Left lung (tissue), 10 donors: Measurements from ENCODE around the gene IRF2. TPM values are rescaled to one million over a fixed set of nuclear protein-coding genes. Genes with fewer than 3 reads are reported as not detected.

Source experiments
- ATAC-seq: fragments of 200-7000 bp; cut with Tn5 transposase; one replicate; pipeline ENCODE4 v1.9.1; 2020; ENCODE audit warnings: moderate library complexity
- DNase-seq, 4 donors: peaks; one replicate each; pipeline ENCODE4 v3.0.0-alpha.2; 2013 to 2020
- H3K27ac ChIP-seq, 2 donors: fragments of 200-600 bp; sonication (generic) in 1 of 2; one replicate each; pipeline versions ENCODE4 v1.5.0 to v1.8.0; 2020 to 2021
- H3K27me3 ChIP-seq, 2 donors: fragments of 200-600 bp; sonication (generic) in 1 of 2; one replicate each; pipeline versions ENCODE4 v1.5.0 to v1.8.0; 2020 to 2021
- H3K36me3 ChIP-seq, 2 donors: fragments of 200-600 bp; sonication (generic) in 1 of 2; one replicate each; pipeline versions ENCODE4 v1.5.0 to v1.8.0; 2020 to 2021
- H3K4me1 ChIP-seq, 2 donors: fragments of 200-600 bp; one replicate each; pipeline ENCODE4 v1.8.0; 2021
- H3K4me3 ChIP-seq, 2 donors: fragments of 200-600 bp; sonication (generic) in 1 of 2; one replicate each; pipeline versions ENCODE4 v1.5.0 to v1.8.0; 2020 to 2021; ENCODE audit warnings: mild to moderate bottlenecking in 1 of 2
- H3K9me3 ChIP-seq, 2 donors: fragments of 200-600 bp; sonication (generic) in 1 of 2; one replicate each; pipeline versions ENCODE4 v1.5.0 to v1.8.0; 2020 to 2021
- CTCF ChIP-seq, 2 donors: fragments of 200-600 bp; sonication (generic) in 1 of 2; IDR thresholded peaks; one replicate each; pipeline versions ENCODE4 v1.5.0 to v1.8.0; 2021; ENCODE audit warnings: antibody characterized with exemption in 2 of 2
- intact Hi-C, 2 donors: fragments of 100-400 bp; cut with DNase I; formaldehyde crosslinking; loops; one replicate each; pipeline versions ENCODE4 v1.11.2 to v1.14.2; 2022
- polyA plus RNA-seq, 6 donors: library from polyadenylated mRNA; unstranded; fragments of 120-200 nt; gene quantifications; one replicate each; pipeline ENCODE4 v1.2.1, GENCODE V29; 2013; ENCODE audit not compliant: insufficient read length in 6 of 6
- total RNA-seq, 2 donors: library from RNA; stranded (reverse); fragmentation: NEBNext Ultra II Directional; extraction: Animal tissue kit (Norgen Biotek cat#: 25700); gene quantifications; one replicate each; pipeline ENCODE4 v1.2.1, GENCODE V29; 2021
- donor health status: DM: no; HTN: yes; CAD: no.
- donor health status: DM: no; HTN: no; CAD: no.

IRF2 gene
- total and polyA plus RNA-seq, 8 donors = 32.8 to 50.2 (median 47.0) TPM

DNA sequence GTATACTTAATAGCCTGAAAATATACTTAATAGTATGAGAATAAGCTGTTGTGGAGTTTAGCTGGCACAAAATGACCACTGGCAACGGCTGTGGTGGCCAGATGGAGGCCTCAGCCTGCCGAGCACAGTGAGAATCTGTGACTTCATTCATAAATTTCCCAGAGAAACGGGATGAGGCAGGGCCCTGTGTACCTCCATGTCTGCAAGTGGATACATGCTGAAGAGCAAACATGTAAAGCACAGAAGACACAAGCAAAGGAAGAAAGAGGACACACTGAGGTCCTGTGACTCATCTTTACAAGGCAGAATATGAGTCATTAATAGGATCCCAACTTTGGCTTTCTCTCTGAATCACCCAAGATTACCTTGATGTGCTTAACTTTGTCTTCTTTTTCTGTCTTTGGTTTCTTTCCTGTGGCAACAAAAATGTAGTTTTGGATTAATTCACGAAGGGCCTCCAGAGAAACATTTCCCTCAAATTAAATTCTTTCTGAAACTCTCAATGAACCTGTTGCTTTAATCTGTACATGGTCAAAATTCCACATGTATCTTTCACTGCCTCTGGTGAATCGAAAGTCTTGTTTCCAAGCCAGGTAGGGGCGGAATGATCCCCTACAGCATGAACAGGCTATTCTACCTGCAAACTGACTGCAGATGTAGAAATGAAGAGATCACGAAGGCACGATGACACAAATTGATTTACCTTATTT is 56.4 kb downstream of the IRF2 start:
- intact Hi-C loops = no loop called here
- peaks cover 14 to 64% of the 10 kb centered on the region in 2 donors for H3K4me1 ChIP-seq
- peak overlapping the region in 1 of 2 donors; percentile 22 for H3K4me3 ChIP-seq
- H3K36me3 ChIP-seq = peaks cover 0 to 46% of the 10 kb centered on the region in 2 donors
- no peak for DNase-seq
- H3K9me3 ChIP-seq = peaks cover 0 to 2% of the 10 kb centered on the region in 2 donors
- peak overlapping the region; percentile 78 to 85 for H3K27ac ChIP-seq
- peak; percentile 49 for ATAC-seq
- no peaks in the 10 kb centered on the region for H3K27me3 ChIP-seq
- TF ChIP-seq CTCF (IDR thresholded peaks at IDR 0.05) = no peak

- peak; percentile 43 for ATAC-seq
- H3K27ac ChIP-seq = peak overlapping the region; percentile 78 to 85
- no peaks in the 10 kb centered on the region for H3K27me3 ChIP-seq
- peak overlapping the region in 1 of 2 donors; percentile 22 for H3K4me3 ChIP-seq
- peaks cover 0 to 39% of the 10 kb centered on the region in 2 donors for H3K36me3 ChIP-seq
- TF ChIP-seq CTCF (IDR thresholded peaks at IDR 0.05) = no peak
- peaks cover 14 to 60% of the 10 kb centered on the region in 2 donors for H3K4me1 ChIP-seq
- H3K9me3 ChIP-seq = no peaks in the 10 kb centered on the region
- intact Hi-C loops = no loop called here
- no peak for DNase-seq
These were observed 57.2 kb downstream of the IRF2 start for GRCh38 chr4:184416913-184417734.

GRCh38 chr4:184415071-184415470 is 59.3 kb downstream of the IRF2 start:
- DNase-seq (no peak), ATAC-seq (peak; percentile 56)
- intact Hi-C loops = no loop called here
- no peaks in the 10 kb centered on the region for H3K9me3 ChIP-seq
- peaks cover 0 to 38% of the 10 kb centered on the region in 2 donors for H3K36me3 ChIP-seq
- TF ChIP-seq CTCF (IDR thresholded peaks at IDR 0.05) = no peak
- no peaks in the 10 kb centered on the region for H3K27me3 ChIP-seq
- peaks cover 9 to 49% of the 10 kb centered on the region in 2 donors for H3K4me1 ChIP-seq
- peak overlapping the region; percentile 3 to 46 for H3K27ac ChIP-seq
- no peak overlapping the region for H3K4me3 ChIP-seq

DNA sequence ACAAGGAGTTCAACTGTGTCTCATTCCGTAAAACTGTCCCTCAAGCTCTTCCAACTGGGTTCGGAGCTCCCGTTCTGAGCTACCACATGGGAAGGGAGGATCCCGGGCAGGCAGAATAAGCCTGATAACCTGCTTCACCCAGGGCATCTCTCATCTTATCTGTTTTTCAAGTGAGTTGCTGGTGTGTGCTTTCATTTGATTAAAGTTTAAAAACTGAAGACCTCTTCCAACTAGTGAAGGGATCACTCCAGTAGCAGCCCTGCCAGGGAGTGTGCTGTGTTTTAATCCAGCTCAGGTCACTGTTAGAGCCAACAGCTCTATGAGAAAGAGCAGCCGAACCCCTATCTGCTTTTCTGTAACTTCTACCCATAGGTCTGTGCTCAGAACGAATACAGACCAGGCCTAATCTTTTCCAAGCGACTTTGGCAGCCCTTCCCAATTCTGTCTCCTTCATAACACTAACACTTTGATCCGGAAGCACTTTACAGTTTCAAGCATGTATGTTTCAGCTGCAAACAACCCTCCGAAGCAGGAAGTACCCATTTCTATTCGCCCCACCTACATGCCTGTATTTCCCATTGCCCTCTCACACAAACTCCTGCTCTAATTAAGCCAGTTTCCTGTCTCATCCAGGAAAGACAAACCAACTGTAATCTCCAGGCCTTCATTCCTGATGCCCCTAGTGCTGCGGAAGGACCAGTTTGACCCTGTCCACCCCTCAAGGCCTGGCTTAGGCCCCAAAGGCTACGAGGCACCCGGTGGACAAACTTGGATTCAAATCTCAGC is 60.9 kb downstream of the IRF2 start:
- no peak for DNase-seq
- ATAC-seq = peak; percentile 20
- peak overlapping the region; percentile 9 to 59 for H3K27ac ChIP-seq
- H3K9me3 ChIP-seq = no peaks in the 10 kb centered on the region
- intact Hi-C loops = no loop called here
- H3K4me3 ChIP-seq = no peak overlapping the region
- no peaks in the 10 kb centered on the region for H3K27me3 ChIP-seq
- peaks cover 9 to 61% of the 10 kb centered on the region in 2 donors for H3K4me1 ChIP-seq
- no peak for TF ChIP-seq CTCF (IDR thresholded peaks at IDR 0.05)
- H3K36me3 ChIP-seq = peaks cover 0 to 40% of the 10 kb centered on the region in 2 donors
